ENCODE results near the gene PKHD1. TPM values are rescaled to one million over a fixed set of nuclear protein-coding genes. Genes with fewer than 3 reads are reported as not detected.
"Not testable (repeated sequence)": the region's sequence is repeated elsewhere in the genome, so short reads cannot be mapped to it uniquely, and the experiment has no call there.

Gene PKHD1
- total RNA-seq, 1 donor from 2014 or later, result 67.1 TPM

DNA sequence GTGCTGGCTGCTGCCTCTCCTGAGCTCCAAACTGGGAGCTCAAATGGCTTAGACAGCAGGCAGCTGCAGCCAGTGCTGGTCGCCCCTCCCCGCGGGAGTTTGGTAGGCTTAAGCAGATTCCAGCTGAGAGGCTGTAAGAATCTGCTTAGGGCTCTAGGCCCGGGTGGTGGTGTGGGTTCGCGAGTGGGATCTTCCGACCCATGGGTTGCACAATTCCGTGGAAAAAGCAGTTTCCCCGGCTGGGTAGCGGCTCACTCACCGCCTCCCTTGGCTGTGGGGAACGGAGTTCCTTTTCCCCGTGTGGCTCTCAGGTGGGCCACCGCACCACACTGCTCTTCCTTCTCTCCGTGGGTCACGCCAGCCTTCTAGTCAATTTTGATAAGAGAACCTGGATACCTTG, 232.5 kb downstream of the PKHD1 start:
- DNase-seq (ENCODE audit: low read depth), result no peak

DNA sequence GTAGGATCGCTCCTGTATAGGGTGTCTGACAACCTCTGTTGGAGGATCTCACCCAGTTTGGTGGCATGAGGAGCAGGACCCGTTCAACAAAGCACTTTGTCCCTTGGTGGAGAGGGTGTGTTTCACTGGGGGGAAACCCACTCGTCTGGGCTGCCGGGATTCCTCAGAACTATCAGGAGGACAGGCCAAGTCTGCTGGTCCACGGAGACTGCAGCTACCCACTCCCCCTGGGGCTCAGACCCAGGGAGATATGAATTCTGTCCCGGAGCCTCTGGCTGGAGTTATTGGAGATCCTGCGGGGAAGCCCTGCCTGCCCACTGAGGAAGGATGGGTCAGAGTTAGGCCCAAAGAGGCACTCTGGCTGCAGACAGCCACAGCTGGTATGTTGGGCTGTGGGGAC, 233.1 kb downstream of the PKHD1 start:
- no peak for DNase-seq (ENCODE audit: low read depth)

- not testable (repeated sequence) for DNase-seq (ENCODE audit: low read depth)
These were observed 234.3 kb downstream of the PKHD1 start for GRCh38 chr6:51853109-51853508.

GRCh38 chr6:51846531-51846930, 240.9 kb downstream of the PKHD1 start:
- no peak for DNase-seq (ENCODE audit: low read depth)

DNA sequence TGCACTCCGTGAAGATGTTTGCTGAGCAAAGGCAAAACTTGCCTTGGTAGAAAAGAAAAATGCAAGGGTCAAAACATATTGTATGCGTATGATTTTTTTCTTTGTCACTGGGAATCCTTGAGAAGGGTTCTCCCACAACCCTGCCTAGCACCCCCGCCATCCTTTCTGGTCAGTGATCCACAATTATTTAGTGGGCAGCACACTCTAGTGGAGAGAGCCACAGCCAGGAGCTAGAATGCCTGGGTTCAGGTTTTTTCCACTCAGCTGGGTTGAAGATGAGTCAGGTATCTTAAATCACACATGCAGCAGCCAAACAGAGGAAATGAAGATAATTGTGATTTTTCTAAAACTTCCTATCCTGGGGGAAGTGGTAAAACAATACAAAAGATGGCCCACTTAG, 243.1 kb downstream of the PKHD1 start:
- DNase-seq (ENCODE audit: low read depth), result no peak

- DNase-seq (ENCODE audit: low read depth), result no peak
These were observed 243.9 kb downstream of the PKHD1 start for GRCh38 chr6:51843456-51844056.

DNA sequence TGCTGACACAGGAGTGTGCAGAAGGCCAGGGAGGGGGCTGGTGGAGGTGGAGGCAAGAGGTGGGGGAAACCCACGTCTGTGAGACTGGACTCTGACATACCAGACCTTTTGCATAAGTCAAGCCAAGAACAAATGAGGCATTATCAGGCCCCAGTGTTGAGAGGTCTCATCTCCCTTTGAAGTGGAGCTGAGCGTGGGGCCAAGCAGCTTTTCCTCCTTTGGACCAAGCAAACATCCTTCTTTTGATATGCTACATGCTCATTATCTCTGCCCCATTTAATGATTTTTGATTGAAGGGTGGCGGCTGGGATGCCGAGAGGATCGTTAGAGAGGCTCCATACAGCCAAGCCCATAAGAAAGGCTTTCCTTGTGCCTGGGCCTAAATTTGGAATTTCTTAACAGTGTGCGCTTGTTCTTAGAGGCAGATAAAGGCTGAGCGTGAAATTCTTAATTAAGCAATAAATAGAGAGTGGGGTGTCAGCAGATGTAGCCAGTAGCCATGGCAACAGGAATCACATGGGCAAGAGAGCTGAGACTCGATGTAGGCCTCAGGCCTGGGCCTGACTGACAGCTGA, 244.5 kb downstream of the PKHD1 start:
- no peak for DNase-seq (ENCODE audit: low read depth)

- DNase-seq (ENCODE audit: low read depth), result no peak
These were observed 245.2 kb downstream of the PKHD1 start for GRCh38 chr6:51842061-51842803.

- no peak for DNase-seq (ENCODE audit: low read depth)
These were observed 245.8 kb downstream of the PKHD1 start for GRCh38 chr6:51841626-51842025.

- DNase-seq (ENCODE audit: low read depth), result peak; percentile 58
These were observed 247.6 kb downstream of the PKHD1 start for GRCh38 chr6:51839726-51840374.

- DNase-seq (ENCODE audit: low read depth), result no peak
These were observed 256.7 kb downstream of the PKHD1 start for GRCh38 chr6:51830666-51831065.

- DNase-seq (ENCODE audit: low read depth), result no peak
These were observed 259.8 kb downstream of the PKHD1 start for GRCh38 chr6:51827580-51827979.

DNA sequence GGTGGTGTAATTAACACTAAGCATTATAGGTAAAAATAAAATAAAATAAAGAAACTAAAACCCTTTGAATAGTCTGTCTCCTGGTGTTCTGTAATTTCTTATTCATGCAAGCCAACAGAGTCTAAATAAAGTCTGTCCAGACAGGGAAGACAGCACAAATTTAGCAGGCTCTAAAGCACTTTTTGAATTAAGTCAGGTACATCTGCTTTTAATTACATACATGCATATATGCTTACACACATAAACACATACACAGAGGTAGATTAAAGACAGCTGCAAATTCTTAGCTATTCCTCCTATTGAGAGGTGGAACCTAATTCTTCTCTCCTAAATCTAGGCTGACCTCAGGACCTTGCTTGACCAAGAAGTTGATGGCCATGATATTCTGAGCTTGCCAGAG, 262.5 kb downstream of the PKHD1 start:
- DNase-seq (ENCODE audit: low read depth), result no peak

GRCh38 chr6:51820555-51820954, 266.9 kb downstream of the PKHD1 start:
- DNase-seq (ENCODE audit: low read depth), result no peak

GRCh38 chr6:51818520-51819022, 268.8 kb downstream of the PKHD1 start:
- no peak for DNase-seq (ENCODE audit: low read depth)

DNA sequence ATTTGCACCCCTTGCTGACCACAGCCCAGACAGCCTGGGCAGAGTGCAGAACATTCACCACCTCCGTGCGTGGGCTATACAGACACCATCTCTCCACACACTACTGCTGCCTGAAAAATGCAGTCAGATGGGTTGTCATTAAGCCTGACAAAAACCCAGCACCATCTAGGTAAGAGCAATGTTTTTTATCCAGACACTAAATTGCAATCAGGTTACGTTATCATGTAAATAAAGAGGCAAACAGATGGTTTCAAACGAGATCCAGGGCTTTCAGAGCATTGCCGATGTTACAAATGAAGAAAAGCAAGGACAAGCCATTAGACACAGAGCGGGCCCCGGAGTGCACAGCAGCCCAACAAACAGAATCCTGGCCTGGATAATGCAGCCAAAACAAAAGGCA, 269.6 kb downstream of the PKHD1 start:
- no peak for DNase-seq (ENCODE audit: low read depth)

- DNase-seq (ENCODE audit: low read depth), result no peak
These were observed 273.0 kb downstream of the PKHD1 start for GRCh38 chr6:51814418-51814817.

GRCh38 chr6:51813904-51814303, 273.5 kb downstream of the PKHD1 start:
- DNase-seq (ENCODE audit: low read depth), result no peak

- no peak for DNase-seq (ENCODE audit: low read depth)
These were observed 275.2 kb downstream of the PKHD1 start for GRCh38 chr6:51812231-51812630.

DNA sequence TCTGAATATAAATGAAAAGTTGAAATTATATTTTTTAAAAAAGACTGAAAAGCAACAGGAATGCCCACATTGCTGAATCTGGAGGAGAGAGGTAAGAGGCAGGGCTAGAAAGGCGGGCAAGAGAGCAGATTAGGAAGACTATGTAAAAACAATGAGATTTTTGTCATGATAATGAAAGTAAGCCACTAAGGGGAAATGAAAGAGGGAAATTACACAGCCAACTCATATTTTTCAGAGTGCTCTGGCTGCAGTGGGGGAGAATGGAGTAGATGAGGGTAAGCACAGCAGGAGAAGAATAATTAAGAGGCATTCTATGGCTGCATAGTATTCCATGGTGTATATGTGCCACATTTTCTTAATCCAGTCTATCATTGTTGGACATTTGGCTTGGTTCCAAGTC, 281.9 kb downstream of the PKHD1 start:
- DNase-seq (ENCODE audit: low read depth), result no peak

GRCh38 chr6:51800603-51801002, 286.8 kb downstream of the PKHD1 start:
- no peak for DNase-seq (ENCODE audit: low read depth)

DNA sequence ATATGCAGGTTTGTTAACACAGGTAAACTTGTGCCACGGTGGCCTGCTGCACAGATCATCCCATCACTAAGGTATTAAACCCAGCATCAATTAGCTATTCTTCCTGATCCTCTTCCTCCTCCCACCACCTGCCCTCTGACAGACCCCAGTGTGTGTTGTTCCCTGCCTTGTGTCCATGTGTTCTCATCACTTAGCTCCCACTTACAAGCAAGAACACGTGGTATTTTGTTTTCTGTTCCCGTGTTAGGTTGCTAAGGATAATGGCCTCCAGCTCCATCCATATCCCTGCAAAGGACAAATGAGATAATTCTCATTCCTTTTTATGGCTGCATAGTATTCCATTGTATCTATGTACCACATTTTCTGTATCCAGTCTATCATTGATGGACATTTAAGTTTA, 294.0 kb downstream of the PKHD1 start:
- no peak for DNase-seq (ENCODE audit: low read depth)
